K562 (cell line): ENCODE data around the gene GTSE1.

Experiments
- AFF4 ChIP-seq: sonication (generic); formaldehyde crosslinking; IDR thresholded peaks from 2 replicates; pipeline ENCODE4 v1.8.0; 2023; ENCODE audit warnings: mild to moderate bottlenecking, missing genetic modification reagents
- CREBBP ChIP-seq: IDR thresholded peaks from one replicate; pipeline ENCODE4 v1.6.1; 2012; ENCODE audit warnings: low read depth, mild to moderate bottlenecking, control low read depth, inconsistent platforms, low read length
- CTCF ChIP-seq, 3 experiments: IDR thresholded peaks in 2 of 3; conservative IDR thresholded peaks in 1 of 3; 2 replicates each; pipeline ENCODE4 v1.5.1; 2011 to 2012; ENCODE audit warnings: low read length in 3 of 3, mild to moderate bottlenecking in 3 of 3, control low read depth in 2 of 3, improper control_type of control experiment in 1 of 3, inconsistent platforms in 1 of 3, low read depth in 1 of 3, mixed read lengths in 1 of 3, moderate library complexity in 1 of 3; ENCODE audit not compliant: insufficient read depth in 2 of 3
- GTF3C2 ChIP-seq: IDR thresholded peaks from 3 replicates; pipeline ENCODE4 v1.6.1; 2011; ENCODE audit warnings: borderline replicate concordance, mild to moderate bottlenecking, moderate library complexity; ENCODE audit not compliant: insufficient read length; ENCODE audit errors: extremely low read depth
- HDAC6 ChIP-seq: IDR thresholded peaks from 2 replicates; pipeline ENCODE4 v1.6.1; 2012; ENCODE audit warnings: low read depth, mild to moderate bottlenecking, control low read depth, inconsistent platforms, low read length, moderate library complexity
- MYNN ChIP-seq, 2 experiments: sonication (generic); formaldehyde crosslinking in 1 of 2; IDR thresholded peaks; 2 replicates each; pipeline versions ENCODE4 v1.5.0 to v1.6.1; 2016 to 2020; ENCODE audit warnings: antibody characterized with exemption in 1 of 2, missing genetic modification reagents in 1 of 2
- NBN ChIP-seq: fragments of 450-650 bp; IDR thresholded peaks from 2 replicates; pipeline ENCODE4 v1.6.1; 2016; ENCODE audit warnings: low read depth, mild to moderate bottlenecking

GRCh38 chr22:46288846-46289243 is 7.8 kb upstream of the GTSE1 start:
- TF ChIP-seq AFF4 (no peak), HDAC6 (no peak), GTF3C2 (no peak), NBN (no peak), CTCF (IDR thresholded peaks at IDR 0.05 in 2 of 3, conservative IDR thresholded peaks at IDR 0.05 in 1 of 3; ENCODE audit: insufficient read depth in 2 of 3, low read depth in 1 of 3, low read length in 3 of 3) (no peak), CREBBP (no peak), MYNN (IDR thresholded peaks at IDR 0.05) (no peak), MYNN (CRISPR knock-in tag; IDR thresholded peaks at IDR 0.05) (no peak)
